Fibroblast of pulmonary artery (primary cell): ENCODE data around the gene STK24.
A peak's percentile ranks its signal among the peaks of the same experiment; 100 is the strongest.
"Not testable (repeated sequence)": the region's sequence is repeated elsewhere in the genome, so short reads cannot be mapped to it uniquely, and the experiment has no call there.

Source experiments
- DNase-seq: peaks from one replicate; pipeline ENCODE4 v3.0.0-alpha.2; 2010; ENCODE audit warnings: low read depth
- H3K4me3 ChIP-seq: replicated peaks from 2 replicates; pipeline ENCODE4 v1.5.1; 2011; ENCODE audit warnings: low read depth, mild to moderate bottlenecking, control low read depth, low read length, moderate library complexity
- TF ChIP-seq, protein P1 (sequence below): IDR thresholded peaks from 2 replicates; pipeline ENCODE4 v1.5.1; 2011; ENCODE audit warnings: mild to moderate bottlenecking, control low read depth, low read length, inconsistent platforms; ENCODE audit errors: missing control alignments

Gene STK24

DNA sequence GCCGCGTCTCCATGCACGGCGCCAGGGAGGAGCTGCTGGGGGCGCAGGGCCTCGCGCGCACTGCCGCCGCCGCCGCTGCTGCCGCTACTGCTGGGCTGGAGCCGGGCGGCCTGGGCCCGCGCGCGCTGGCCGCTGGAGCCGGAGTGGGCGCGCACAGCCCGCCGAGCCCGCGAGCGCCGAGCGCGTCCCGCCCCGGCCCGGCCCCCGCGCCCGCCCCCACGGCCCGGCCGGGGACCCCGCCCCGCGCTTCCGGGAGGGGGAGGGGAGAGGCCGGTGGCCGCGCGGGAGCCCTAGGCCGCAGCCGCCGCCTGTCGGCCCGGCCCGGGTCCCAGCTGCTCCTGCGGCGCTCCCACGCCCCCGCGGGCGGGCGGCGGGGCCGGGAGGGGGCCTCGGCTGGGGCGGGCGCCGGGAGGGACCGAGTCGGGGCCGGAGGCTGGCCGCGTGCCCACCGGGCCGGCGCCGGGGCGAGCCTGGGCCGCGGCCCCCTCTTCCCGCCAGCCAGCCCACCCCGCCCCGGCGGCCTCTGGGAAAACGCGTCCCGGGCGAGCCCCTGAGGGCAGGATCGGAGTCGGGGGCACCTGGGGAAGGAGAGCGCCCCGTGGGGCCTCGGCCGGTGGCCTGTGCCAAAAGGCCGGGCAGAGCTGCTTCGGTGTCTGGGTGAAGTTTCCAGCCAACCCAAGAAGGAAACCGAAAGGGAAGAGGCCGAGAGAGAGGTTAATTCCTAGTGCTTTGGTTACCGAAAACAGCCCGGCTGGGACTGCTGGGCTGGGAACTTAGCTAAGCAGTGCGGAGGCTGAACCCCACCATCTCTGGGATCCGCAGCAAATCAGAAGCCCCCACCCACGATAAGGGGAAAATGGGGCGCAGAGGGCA is at the start of gene STK24:
Gene STK24, minus strand, starts transcription at position 145 of the 873 bp plus-strand sequence. CDS start 321 bp downstream, outside the sequence.
- H3K4me3 ChIP-seq = peak within 1 kb of the TSS; percentile 66
- TF ChIP-seq, protein P1, sequence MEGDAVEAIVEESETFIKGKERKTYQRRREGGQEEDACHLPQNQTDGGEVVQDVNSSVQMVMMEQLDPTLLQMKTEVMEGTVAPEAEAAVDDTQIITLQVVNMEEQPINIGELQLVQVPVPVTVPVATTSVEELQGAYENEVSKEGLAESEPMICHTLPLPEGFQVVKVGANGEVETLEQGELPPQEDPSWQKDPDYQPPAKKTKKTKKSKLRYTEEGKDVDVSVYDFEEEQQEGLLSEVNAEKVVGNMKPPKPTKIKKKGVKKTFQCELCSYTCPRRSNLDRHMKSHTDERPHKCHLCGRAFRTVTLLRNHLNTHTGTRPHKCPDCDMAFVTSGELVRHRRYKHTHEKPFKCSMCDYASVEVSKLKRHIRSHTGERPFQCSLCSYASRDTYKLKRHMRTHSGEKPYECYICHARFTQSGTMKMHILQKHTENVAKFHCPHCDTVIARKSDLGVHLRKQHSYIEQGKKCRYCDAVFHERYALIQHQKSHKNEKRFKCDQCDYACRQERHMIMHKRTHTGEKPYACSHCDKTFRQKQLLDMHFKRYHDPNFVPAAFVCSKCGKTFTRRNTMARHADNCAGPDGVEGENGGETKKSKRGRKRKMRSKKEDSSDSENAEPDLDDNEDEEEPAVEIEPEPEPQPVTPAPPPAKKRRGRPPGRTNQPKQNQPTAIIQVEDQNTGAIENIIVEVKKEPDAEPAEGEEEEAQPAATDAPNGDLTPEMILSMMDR = no peak
- DNase-seq = peak; percentile 78

DNA sequence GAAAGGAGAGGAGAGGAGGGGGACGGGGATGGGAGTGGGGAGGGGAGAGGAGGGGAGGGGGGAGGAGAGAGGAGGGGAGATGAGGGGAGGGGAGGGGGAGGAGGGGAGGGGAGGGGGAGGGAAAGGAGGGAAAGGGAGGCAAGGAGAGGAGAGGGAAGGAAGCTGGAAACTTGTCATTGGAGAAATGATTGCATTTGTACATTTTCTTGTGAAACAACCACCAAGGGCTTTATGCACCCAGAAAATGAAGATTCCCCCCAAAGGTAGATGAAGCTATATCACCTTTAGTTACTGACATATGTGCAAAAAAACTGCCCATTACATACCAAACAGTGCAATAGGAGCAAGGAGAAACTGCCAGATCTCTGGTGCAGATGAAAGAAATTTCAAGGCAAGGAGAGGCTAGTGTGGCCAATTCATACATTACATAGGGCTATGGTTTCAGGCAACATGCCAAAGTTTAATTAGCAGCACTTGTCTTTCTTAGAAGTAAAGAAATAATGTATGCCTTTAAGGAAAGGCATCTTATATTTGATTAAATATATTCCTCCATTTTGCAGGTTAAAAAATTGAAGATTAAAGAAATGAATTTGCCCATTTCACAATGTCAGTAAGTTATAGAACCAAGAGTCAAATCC is 49.5 kb upstream of the STK24 start:
- H3K4me3 ChIP-seq = no peak overlapping the region
- DNase-seq = no peak
- TF ChIP-seq, protein P1 = no peak

DNA sequence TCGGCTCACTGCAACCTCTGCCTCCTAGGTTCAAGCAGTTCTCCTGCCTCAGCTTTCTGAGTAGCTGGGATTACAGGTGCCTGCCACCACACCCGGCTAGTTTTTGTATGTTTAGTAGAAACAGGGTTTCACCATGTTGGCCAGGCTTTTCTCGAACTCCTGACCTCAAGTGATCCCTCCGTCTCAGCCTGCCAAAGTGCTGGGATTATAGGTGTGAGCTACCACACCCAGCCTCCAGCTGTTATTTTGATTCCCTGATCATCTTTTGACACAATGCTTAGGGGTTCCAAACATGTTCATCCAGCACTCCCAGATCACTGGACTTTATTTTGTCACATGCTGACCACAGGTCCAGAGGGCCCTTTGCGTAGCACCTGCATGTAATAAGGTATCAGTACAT is 47.7 kb upstream of the STK24 start:
- not testable (repeated sequence) for DNase-seq

DNA sequence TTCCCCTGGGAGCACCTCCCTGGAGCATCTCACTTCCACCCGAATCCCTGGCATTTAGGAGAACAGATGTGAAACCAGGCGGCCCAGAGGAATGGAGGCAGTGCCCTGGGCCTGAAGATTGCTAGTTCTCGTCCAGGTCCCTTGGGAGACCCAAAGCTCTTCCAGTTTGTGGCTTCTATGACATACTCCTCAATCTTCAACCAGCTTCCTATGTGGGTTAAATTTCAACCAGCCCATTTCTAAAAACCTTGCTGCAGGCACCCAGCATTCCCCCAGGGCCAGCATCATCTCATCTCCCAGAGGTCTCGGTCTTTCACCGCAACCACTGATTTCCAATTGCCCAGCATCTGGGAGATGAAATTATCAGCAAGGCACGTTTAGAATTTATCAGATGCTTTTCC is 46.0 kb upstream of the STK24 start:
- TF ChIP-seq, protein P1 = no peak
- no peak overlapping the region for H3K4me3 ChIP-seq
- DNase-seq = no peak

More for the DNA sequence above, 47.7 kb upstream of the STK24 start:
- not testable (repeated sequence) for H3K4me3 ChIP-seq

DNA sequence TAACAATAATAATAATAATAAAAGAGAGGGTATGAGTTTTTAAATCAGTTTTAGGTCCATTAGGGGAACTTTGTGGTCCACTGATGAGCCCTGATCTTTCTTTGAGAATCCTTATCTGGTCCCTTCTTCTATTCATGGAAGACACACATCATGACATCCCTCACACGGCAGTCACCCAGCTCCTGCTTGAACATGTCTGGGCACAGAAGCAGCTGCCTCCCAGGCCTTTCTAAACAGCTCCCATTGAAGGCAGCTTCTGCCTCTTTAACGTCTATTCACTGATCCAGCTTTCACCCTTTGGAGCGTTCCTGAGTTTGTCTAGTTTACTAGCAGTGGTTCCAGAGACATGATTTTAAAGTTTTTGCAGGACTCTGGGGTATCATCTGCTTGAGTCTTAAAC is 42.6 kb upstream of the STK24 start:
- TF ChIP-seq, protein P1 = no peak

DNA sequence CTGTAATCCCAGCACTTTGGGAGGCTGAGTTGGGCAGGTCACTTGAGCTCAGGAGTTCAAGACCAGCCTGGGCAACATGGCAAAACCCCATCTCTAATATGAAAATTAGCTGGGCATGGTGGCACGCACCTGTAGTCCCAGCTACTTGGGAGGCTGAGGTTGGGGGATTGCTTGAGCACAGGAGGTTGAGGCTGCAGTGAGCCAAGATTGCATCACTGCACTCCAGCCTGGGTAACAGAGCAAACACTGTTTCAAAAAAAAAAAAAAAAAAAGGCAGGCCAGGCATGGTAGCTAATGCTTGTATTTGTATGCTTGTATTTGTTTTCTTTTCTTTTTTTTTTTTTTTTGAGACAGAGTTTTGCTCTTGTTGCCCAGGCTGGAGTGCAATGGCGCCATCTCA is 38.7 kb upstream of the STK24 start:
- DNase-seq, H3K4me3 ChIP-seq: not testable (repeated sequence)

More for the DNA sequence above, 42.6 kb upstream of the STK24 start:
- no peak overlapping the region for H3K4me3 ChIP-seq
- DNase-seq = no peak

DNA sequence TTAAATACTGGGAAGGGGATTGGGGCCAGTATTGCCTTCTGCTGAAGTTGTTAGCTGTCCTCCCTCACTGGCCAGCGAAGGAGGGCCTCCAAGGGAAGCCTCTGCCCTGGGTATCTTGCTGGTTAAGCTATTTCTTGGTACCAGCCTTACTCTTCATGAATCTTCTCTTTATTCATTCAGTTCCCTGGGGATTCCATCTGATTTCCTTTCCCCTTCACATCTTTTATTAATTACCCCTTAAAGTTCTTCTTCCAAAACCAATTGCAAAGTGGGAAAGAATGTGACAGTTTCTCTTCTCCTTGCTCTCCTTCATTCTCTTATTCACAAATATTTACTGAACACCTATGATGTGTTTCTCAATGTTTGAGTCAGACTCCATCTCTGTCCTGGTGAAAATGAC is 36.7 kb upstream of the STK24 start:
- TF ChIP-seq, protein P1 = no peak
- no peak overlapping the region for H3K4me3 ChIP-seq
- no peak for DNase-seq
